KMS-11 (cell line): Measurements from ENCODE around the gene OGDH.

Experiments used
- H2AFZ ChIP-seq: fragments of 200-600 bp; sonication (generic); 2 replicates; pipeline ENCODE4 v1.6.1; 2016; ENCODE audit warnings: antibody characterized with exemption, mixed run types, low read depth
- H3K27ac ChIP-seq: fragments of 200-600 bp; sonication (generic); 2 replicates; pipeline ENCODE4 v1.6.1; 2016; ENCODE audit warnings: mild to moderate bottlenecking, mixed run types
- H3K27me3 ChIP-seq: fragments of 200-600 bp; sonication (generic); 2 replicates; pipeline ENCODE4 v1.6.1; 2017; ENCODE audit warnings: mild to moderate bottlenecking, low read depth, mixed run types, moderate library complexity; ENCODE audit not compliant: insufficient read depth
- H3K36me3 ChIP-seq: fragments of 200-600 bp; sonication (generic); 2 replicates; pipeline ENCODE4 v1.6.1; 2017; ENCODE audit warnings: mild to moderate bottlenecking, mixed run types; ENCODE audit not compliant: insufficient read depth
- H3K4me1 ChIP-seq: fragments of 200-600 bp; sonication (generic); 2 replicates; pipeline ENCODE4 v1.6.1; 2016; ENCODE audit warnings: mild to moderate bottlenecking, low read depth, mixed run types; ENCODE audit not compliant: poor library complexity, severe bottlenecking
- H3K4me2 ChIP-seq: fragments of 200-600 bp; sonication (generic); 2 replicates; pipeline ENCODE4 v1.7.0; 2016; ENCODE audit warnings: mild to moderate bottlenecking, mixed run types
- H3K4me3 ChIP-seq: fragments of 200-600 bp; sonication (generic); IDR thresholded peaks from 2 replicates; pipeline ENCODE4 v1.6.1; 2017; ENCODE audit warnings: low read depth, low read length, mixed read lengths; ENCODE audit not compliant: insufficient read depth
- H3K79me2 ChIP-seq: fragments of 200-600 bp; sonication (generic); 2 replicates; pipeline ENCODE4 v1.6.1; 2016; ENCODE audit warnings: low read depth, mixed run types; ENCODE audit not compliant: insufficient read depth
- H3K9ac ChIP-seq: fragments of 200-600 bp; sonication (generic); 2 replicates; pipeline ENCODE4 v1.6.1; 2016; ENCODE audit warnings: mild to moderate bottlenecking, mixed run types
- H4K20me1 ChIP-seq: fragments of 200-600 bp; sonication (generic); 2 replicates; pipeline ENCODE4 v1.6.1; 2016; ENCODE audit warnings: mild to moderate bottlenecking, mixed run types; ENCODE audit not compliant: insufficient read depth
- TF ChIP-seq, protein P1 (sequence below): fragments of 200-600 bp; sonication (generic); conservative IDR thresholded peaks from 2 replicates; pipeline ENCODE4 v1.6.1; 2017; ENCODE audit warnings: low read depth, mild to moderate bottlenecking, antibody characterized with exemption, low read length, moderate library complexity, mixed read lengths

The OGDH gene

GRCh38 chr7:44575054-44575453, 31.4 kb upstream of the OGDH start:
- TF ChIP-seq, protein P1, sequence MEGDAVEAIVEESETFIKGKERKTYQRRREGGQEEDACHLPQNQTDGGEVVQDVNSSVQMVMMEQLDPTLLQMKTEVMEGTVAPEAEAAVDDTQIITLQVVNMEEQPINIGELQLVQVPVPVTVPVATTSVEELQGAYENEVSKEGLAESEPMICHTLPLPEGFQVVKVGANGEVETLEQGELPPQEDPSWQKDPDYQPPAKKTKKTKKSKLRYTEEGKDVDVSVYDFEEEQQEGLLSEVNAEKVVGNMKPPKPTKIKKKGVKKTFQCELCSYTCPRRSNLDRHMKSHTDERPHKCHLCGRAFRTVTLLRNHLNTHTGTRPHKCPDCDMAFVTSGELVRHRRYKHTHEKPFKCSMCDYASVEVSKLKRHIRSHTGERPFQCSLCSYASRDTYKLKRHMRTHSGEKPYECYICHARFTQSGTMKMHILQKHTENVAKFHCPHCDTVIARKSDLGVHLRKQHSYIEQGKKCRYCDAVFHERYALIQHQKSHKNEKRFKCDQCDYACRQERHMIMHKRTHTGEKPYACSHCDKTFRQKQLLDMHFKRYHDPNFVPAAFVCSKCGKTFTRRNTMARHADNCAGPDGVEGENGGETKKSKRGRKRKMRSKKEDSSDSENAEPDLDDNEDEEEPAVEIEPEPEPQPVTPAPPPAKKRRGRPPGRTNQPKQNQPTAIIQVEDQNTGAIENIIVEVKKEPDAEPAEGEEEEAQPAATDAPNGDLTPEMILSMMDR, result no peak
- no peaks in the 10 kb centered on the region for H4K20me1 ChIP-seq
- H3K4me2 ChIP-seq, result peak overlapping the region; percentile 90; the same call in 1 of the 2 replicates
- no peak overlapping the region for H2AFZ ChIP-seq
- H3K36me3 ChIP-seq, result peaks cover 16% of the 10 kb centered on the region; the same call in 1 of the 2 replicates
- H3K4me3 ChIP-seq, result no peak overlapping the region
- no peak overlapping the region for H3K27ac ChIP-seq
- no peak overlapping the region for H3K9ac ChIP-seq
- H3K79me2 ChIP-seq, result peaks cover 45% of the 10 kb centered on the region
- H3K4me1 ChIP-seq, result peaks cover 29% of the 10 kb centered on the region
- no peaks in the 10 kb centered on the region for H3K27me3 ChIP-seq

DNA sequence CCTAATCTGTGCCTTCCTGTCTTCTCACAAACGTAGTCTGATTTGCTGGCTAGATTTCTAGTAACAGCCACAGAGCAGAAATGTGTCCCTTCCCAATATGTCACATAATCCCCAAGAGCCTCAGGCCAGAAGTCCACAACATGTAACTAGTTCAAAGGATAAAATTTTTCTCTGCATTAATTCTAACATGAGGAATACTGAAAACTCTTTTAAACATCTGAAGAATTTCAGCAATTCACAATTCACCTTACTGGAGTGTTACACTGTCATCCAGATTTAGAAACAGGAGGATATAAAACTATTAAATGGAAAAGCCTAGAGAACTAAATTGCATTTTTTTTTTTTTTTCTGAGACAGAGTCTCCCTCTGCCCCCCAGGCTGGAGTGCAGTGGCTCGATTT, 30.2 kb upstream of the OGDH start:
- Histone ChIP-seq H3K27ac (no peak overlapping the region), H3K4me3 (no peak overlapping the region), H3K9ac (no peak overlapping the region), H3K4me1 (peaks cover 41% of the 10 kb centered on the region), H3K36me3 (peaks cover 10% of the 10 kb centered on the region; the same call in 1 of the 2 replicates), H3K27me3 (no peaks in the 10 kb centered on the region), H3K79me2 (peaks cover 57% of the 10 kb centered on the region), H4K20me1 (no peaks in the 10 kb centered on the region), H2AFZ (no peak overlapping the region), H3K4me2 (no peak overlapping the region)
- TF ChIP-seq, protein P1, result no peak

DNA sequence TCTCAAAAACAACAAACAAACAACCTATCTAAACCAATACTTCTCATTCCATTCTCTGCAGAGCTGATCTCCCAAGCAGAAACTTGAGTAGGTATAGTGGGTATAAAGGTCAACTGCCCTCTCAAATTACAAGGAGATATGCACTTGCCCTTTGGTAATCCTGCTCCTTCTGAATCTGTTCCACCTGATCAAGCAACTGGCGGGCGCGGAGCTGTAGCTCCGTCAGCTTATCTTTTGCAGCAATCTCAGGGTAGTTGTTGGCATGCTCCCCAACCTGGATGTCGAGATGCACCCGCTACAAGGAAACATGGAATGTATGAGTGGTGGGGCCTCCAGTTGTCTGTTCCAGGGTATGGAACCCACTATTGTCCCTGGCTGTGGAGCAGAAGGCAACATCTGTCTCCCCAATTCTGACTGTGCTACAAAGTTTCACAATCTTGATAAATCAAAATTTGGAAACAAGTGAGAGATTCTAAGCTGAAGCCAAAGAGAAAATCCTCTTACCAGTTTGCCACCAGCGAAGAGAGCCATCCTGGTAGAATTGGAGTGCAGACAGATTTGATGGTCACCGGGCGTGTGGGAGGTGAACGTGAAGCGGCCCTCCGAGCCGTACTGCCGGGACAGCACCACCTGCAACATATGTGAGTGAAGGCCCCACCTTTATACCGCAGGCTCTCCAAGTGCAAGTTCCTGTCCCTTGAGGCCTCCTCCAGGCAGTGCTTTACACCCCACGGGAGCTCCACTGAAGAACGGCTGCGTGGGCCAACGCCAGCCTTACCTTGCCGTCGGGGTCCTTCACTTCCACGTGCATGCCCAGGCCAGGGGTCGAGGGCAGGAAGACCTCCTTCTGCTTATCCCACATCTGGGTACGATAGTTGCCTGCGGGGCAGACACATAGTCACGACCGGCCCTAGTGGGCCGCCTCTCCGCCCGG, 25.2 kb upstream of the OGDH start:
- Histone ChIP-seq H2AFZ (peak overlapping the region; percentile 70), H3K79me2 (peaks cover 31% of the 10 kb centered on the region), H4K20me1 (no peaks in the 10 kb centered on the region), H3K4me1 (peaks cover 27% of the 10 kb centered on the region), H3K4me2 (peak overlapping the region; percentile 92), H3K9ac (peak overlapping the region; percentile 82), H3K4me3 (no peak overlapping the region), H3K36me3 (no peaks in the 10 kb centered on the region; the same call in 1 of the 2 replicates), H3K27ac (peak overlapping the region; percentile 67), H3K27me3 (no peaks in the 10 kb centered on the region)
- TF ChIP-seq, protein P1, result no peak

- H3K36me3 ChIP-seq, result no peaks in the 10 kb centered on the region; the same call in 1 of the 2 replicates
- H2AFZ ChIP-seq, result peak within 1 kb of the TSS; percentile 87
- H3K4me1 ChIP-seq, result peaks cover 27% of the 10 kb centered on the region
- H3K27me3 ChIP-seq, result no peaks in the 10 kb centered on the region
- H3K4me2 ChIP-seq, result peak within 1 kb of the TSS; percentile 92
- H3K9ac ChIP-seq, result peak within 1 kb of the TSS; percentile 82
- peak within 1 kb of the TSS; percentile 76 for H3K27ac ChIP-seq
- no peak within 1 kb of the TSS for H3K4me3 ChIP-seq
- no peaks in the 10 kb centered on the region for H4K20me1 ChIP-seq
- TF ChIP-seq, protein P1, result no peak
- peaks cover 31% of the 10 kb centered on the region for H3K79me2 ChIP-seq
These were observed 24.4 kb upstream of the OGDH start, which contains the start of gene TMED4 for GRCh38 chr7:44581879-44582603. TSS of gene TMED4 (minus strand) at chr7:44582231. CDS start at chr7:44582206, 25 bp downstream.
